K562 (cell line): ENCODE results near the gene DNAJB6. TPM values are rescaled to one million over a fixed set of nuclear protein-coding genes. Genes with fewer than 3 reads are reported as not detected.

ENCODE experiments used
- ARID2 ChIP-seq: fragments of 450-650 bp; IDR thresholded peaks from 2 replicates; pipeline ENCODE4 v1.6.1; 2017; ENCODE audit warnings: antibody characterized with exemption, mild to moderate bottlenecking
- BCOR ChIP-seq: fragments of 450-650 bp; IDR thresholded peaks from 2 replicates; pipeline ENCODE4 v1.6.1; 2016
- HES1 ChIP-seq: fragments of 450-650 bp; IDR thresholded peaks from 2 replicates; pipeline ENCODE4 v1.6.1; 2016; ENCODE audit warnings: low read depth, mild to moderate bottlenecking, moderate library complexity
- ILK ChIP-seq: fragments of 450-650 bp; IDR thresholded peaks from 2 replicates; pipeline ENCODE4 v1.6.1; 2016; ENCODE audit warnings: missing genetic modification characterization, low read depth, mild to moderate bottlenecking, missing compliant biosample characterization, moderate library complexity, borderline replicate concordance
- IRF1 ChIP-seq: sonication (generic); formaldehyde crosslinking; IDR thresholded peaks from 2 replicates; pipeline ENCODE4 v1.8.0; 2022; ENCODE audit warnings: missing genetic modification reagents, mild to moderate bottlenecking, borderline replicate concordance
- MED1 ChIP-seq: sonication (generic); formaldehyde crosslinking; IDR thresholded peaks from 2 replicates; pipeline ENCODE4 v1.8.1; 2023; ENCODE audit warnings: missing genetic modification reagents, borderline replicate concordance
- PTBP1 ChIP-seq: fragments of 200-400 bp; formaldehyde crosslinking; IDR thresholded peaks from 2 replicates; pipeline ENCODE4 v1.6.1; 2017; ENCODE audit warnings: low read depth, low read length
- PTTG1 ChIP-seq: fragments of 450-650 bp; IDR thresholded peaks from 2 replicates; pipeline ENCODE4 v1.6.1; 2016; ENCODE audit warnings: low read depth, mild to moderate bottlenecking, missing genetic modification characterization, missing compliant biosample characterization
- SIN3B ChIP-seq: fragments of 450-650 bp; IDR thresholded peaks from 2 replicates; pipeline ENCODE4 v1.6.1; 2017; ENCODE audit warnings: low read depth, mild to moderate bottlenecking, moderate library complexity
- SUPT5H ChIP-seq: fragments of 450-650 bp; IDR thresholded peaks from 2 replicates; pipeline ENCODE4 v1.6.1; 2016
- TRIM28 ChIP-seq: fragments of 450-650 bp; IDR thresholded peaks from 2 replicates; pipeline ENCODE4 v1.6.1; 2017
- ZC3H4 ChIP-seq: sonication (generic); formaldehyde crosslinking; IDR thresholded peaks from 2 replicates; pipeline ENCODE4 v1.9.0; 2021; ENCODE audit warnings: missing genetic modification reagents, borderline replicate concordance
- ZNF253 ChIP-seq: fragments of 250-450 bp; sonication (Bioruptor Pico); conservative IDR thresholded peaks from 2 replicates; pipeline ENCODE4 v1.6.1; 2021; ENCODE audit warnings: mild to moderate bottlenecking
- ZNF354B ChIP-seq: fragments of 250-450 bp; sonication (Bioruptor Pico); IDR thresholded peaks from 2 replicates; pipeline ENCODE4 v1.4.0; 2020
- ZNF512 ChIP-seq: IDR thresholded peaks from 2 replicates; pipeline ENCODE4 v1.6.1; 2016; ENCODE audit warnings: missing genetic modification characterization, missing compliant biosample characterization
- ZNF695 ChIP-seq: fragments of 450-650 bp; formaldehyde crosslinking; IDR thresholded peaks from 2 replicates; pipeline ENCODE4 v1.4.0; 2020; ENCODE audit warnings: mild to moderate bottlenecking, moderate library complexity
- ZNF77 ChIP-seq: fragments of 250-450 bp; sonication (Bioruptor Pico); IDR thresholded peaks from 2 replicates; pipeline ENCODE4 v1.5.0; 2020
- polyA plus RNA-seq, 8 experiments: library from polyadenylated mRNA; depleted of rRNA in 4 of 8; stranded (reverse) in 5 of 8; unstranded in 3 of 8; fragments of >200 nt; fragmentation: Nextera tagmentation in 2 of 8; fragmentation: Illumina TruSeq in 1 of 8; extraction: Ambion mirVana in 2 of 8; extraction: Trizol in 1 of 8; gene quantifications; 2 replicates each; pipeline versions ENCODE4 v1.2.1 to v1.2.3, GENCODE V29; 2011 to 2014; ENCODE audit warnings: inconsistent platforms in 1 of 8, missing spikeins in 1 of 8
- total RNA-seq, 7 experiments: library from RNA; depleted of rRNA in 6 of 7; stranded (reverse); fragments of >200 nt in 6 of 7; fragmentation: Illumina TruSeq in 2 of 7; extraction: Trizol in 2 of 7; gene quantifications; 2 replicates each; pipeline versions ENCODE4 v1.2.1 to v1.2.3, GENCODE V29; 2011 to 2021; ENCODE audit warnings: low replicate concordance in 1 of 7
- TF ChIP-seq, protein P1 (sequence below): sonication (generic); formaldehyde crosslinking; IDR thresholded peaks from 2 replicates; pipeline ENCODE4 v1.8.0; 2022; ENCODE audit warnings: mild to moderate bottlenecking, missing genetic modification reagents
- TF ChIP-seq, protein P2 (sequence below): fragments of 450-650 bp; conservative IDR thresholded peaks from 2 replicates; pipeline ENCODE4 v1.6.1; 2016; ENCODE audit warnings: missing genetic modification characterization, low read depth, mild to moderate bottlenecking, missing compliant biosample characterization, moderate library complexity
- TF ChIP-seq, protein P3 (sequence below), 3 experiments: fragments of 200-800 bp in 1 of 3; fragments of 250-450 bp in 1 of 3; fragments of 450-650 bp in 1 of 3; sonication (Bioruptor Pico) in 1 of 3; sonication (Bioruptor generic) in 1 of 3; formaldehyde crosslinking in 1 of 3; IDR thresholded peaks; 2 replicates each; pipeline versions ENCODE4 v1.6.1 to v1.8.0; 2016 to 2022; ENCODE audit warnings: mild to moderate bottlenecking in 2 of 3, missing genetic modification characterization in 2 of 3, missing compliant biosample characterization in 1 of 3, moderate library complexity in 1 of 3

The DNAJB6 gene
- total and polyA plus RNA-seq, 9 of the 15 experiments (the other 6 are each of a cell fraction or from before 2014, with no cell fraction given) = 84.5 to 158 (median 135) TPM

DNA sequence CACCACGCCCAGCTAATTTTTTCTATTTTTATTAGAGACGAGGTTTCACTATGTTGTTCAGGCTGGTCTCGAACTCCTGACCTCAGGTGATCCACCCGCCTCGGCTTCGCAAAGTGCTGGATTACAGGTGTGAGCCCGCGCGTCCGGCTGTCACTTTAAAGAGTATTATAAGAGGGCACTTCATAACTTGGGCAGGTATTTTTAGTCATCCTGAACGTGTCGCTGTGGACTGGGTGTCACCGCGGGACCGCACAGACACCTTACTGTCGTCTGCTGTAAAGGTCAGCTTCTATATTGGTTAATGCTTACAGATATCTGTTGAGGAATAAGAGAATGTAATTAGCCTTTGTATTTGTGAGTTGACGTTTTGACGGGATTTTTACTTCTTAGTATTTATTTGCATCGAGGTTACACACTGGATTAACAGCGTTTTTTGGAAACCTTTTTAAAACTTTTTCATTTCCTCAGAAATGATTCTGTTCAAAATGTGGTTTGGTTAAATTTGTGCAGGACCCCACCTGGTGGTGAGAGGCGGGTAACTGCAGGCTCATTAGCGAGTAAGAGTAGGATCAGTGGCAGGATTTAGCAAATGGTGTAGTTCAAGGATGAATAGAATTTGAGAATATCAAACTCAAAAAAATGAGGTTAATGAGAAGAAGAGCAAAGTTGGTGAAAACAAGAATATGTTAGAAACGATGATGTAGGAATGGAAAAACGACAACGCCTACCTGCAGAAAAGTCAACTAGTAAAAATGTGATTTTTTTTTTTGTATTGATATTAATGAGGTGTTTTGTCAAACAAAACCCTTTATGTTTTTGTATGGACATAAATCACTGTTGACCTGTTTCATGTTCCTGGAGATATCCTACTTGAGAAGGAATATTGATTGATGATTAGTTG is 3.2 kb downstream of the DNAJB6 start (continued):
- no peak for TF ChIP-seq ZNF354B (CRISPR knock-in tag)
- no peak for TF ChIP-seq BCOR
- no peak for TF ChIP-seq IRF1
- TF ChIP-seq TRIM28 = no peak
- TF ChIP-seq, protein P1, sequence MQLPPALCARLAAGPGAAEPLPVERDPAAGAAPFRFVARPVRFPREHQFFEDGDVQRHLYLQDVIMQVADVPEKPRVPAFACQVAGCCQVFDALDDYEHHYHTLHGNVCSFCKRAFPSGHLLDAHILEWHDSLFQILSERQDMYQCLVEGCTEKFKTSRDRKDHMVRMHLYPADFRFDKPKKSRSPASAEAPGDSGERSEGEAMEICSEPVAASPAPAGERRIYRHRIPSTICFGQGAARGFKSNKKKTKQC (CRISPR knock-in tag) = no peak
- TF ChIP-seq ARID2 = peak; percentile 71; the same call in 1 of the 2 replicates
- TF ChIP-seq ZNF253 (CRISPR knock-in tag) = no peak
- TF ChIP-seq ILK = no peak
- TF ChIP-seq, protein P2, sequence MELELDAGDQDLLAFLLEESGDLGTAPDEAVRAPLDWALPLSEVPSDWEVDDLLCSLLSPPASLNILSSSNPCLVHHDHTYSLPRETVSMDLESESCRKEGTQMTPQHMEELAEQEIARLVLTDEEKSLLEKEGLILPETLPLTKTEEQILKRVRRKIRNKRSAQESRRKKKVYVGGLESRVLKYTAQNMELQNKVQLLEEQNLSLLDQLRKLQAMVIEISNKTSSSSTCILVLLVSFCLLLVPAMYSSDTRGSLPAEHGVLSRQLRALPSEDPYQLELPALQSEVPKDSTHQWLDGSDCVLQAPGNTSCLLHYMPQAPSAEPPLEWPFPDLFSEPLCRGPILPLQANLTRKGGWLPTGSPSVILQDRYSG (tag) = no peak
- TF ChIP-seq PTTG1 (tag) = no peak
- TF ChIP-seq PTBP1 = no peak
- TF ChIP-seq, protein P3, sequence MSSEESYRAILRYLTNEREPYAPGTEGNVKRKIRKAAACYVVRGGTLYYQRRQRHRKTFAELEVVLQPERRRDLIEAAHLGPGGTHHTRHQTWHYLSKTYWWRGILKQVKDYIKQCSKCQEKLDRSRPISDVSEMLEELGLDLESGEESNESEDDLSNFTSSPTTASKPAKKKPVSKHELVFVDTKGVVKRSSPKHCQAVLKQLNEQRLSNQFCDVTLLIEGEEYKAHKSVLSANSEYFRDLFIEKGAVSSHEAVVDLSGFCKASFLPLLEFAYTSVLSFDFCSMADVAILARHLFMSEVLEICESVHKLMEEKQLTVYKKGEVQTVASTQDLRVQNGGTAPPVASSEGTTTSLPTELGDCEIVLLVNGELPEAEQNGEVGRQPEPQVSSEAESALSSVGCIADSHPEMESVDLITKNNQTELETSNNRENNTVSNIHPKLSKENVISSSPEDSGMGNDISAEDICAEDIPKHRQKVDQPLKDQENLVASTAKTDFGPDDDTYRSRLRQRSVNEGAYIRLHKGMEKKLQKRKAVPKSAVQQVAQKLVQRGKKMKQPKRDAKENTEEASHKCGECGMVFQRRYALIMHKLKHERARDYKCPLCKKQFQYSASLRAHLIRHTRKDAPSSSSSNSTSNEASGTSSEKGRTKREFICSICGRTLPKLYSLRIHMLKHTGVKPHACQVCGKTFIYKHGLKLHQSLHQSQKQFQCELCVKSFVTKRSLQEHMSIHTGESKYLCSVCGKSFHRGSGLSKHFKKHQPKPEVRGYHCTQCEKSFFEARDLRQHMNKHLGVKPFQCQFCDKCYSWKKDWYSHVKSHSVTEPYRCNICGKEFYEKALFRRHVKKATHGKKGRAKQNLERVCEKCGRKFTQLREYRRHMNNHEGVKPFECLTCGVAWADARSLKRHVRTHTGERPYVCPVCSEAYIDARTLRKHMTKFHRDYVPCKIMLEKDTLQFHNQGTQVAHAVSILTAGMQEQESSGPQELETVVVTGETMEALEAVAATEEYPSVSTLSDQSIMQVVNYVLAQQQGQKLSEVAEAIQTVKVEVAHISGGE (CRISPR knock-in tag; IDR thresholded peaks at IDR 0.05) = no peak
- TF ChIP-seq ZNF695 (CRISPR knock-in tag) = no peak
- peak; percentile 78 for TF ChIP-seq ZNF512 (tag)
- TF ChIP-seq ZNF77 = no peak
- no peak for TF ChIP-seq HES1
- TF ChIP-seq SIN3B = no peak
- TF ChIP-seq ZC3H4 (CRISPR knock-in tag) = no peak
- no peak for TF ChIP-seq MED1 (CRISPR knock-in tag)
- TF ChIP-seq SUPT5H = no peak
